Umbilical cord (tissue), 2 donors: ENCODE measurements around the gene RFTN2. TPM values are rescaled to one million over a fixed set of nuclear protein-coding genes. Genes with fewer than 3 reads are reported as not detected.
"Not testable (repeated sequence)": the region's sequence is repeated elsewhere in the genome, so short reads cannot be mapped to it uniquely, and the experiment has no call there.

Experiments used
- DNase-seq: peaks from one replicate; pipeline ENCODE4 v3.0.0-alpha.2; 2015; ENCODE audit warnings: low spot score
- total RNA-seq: library from RNA; depleted of rRNA; stranded (reverse); fragments of >200 nt; gene quantifications from one replicate; pipeline ENCODE4 v1.2.3, GENCODE V29; 2014; ENCODE audit warnings: low replicate concordance; ENCODE audit not compliant: insufficient read depth

Gene RFTN2
- 18.1 TPM for total RNA-seq

- DNase-seq: no peak
Observed at GRCh38 chr2:197675246-197675645, at the start of gene RFTN2. Gene RFTN2, minus strand, starts transcription at chr2:197675587. Its CDS starts 129 bp downstream, at chr2:197675458.

DNA sequence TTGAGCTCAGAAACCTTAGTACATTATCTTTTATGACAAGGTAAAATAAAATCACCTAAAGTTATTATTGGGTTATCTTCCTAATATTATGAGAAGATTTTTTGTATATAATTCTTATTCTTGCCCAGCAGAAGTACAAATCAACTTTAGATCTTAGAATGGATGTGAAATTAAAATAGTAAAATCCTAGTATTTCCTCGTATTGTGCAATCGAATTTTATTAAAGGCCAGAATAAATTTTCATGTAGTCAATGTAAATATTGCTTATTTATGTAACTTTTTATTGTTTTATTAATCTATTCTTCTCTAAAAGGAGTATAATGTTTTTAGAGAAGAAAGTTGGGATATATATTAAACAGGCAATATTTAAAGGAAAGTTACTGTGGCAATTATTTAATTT, 42.5 kb upstream of the RFTN2 start:
- no peak for DNase-seq

- DNase-seq: no peak
Observed at GRCh38 chr2:197713271-197713670, 37.9 kb upstream of the RFTN2 start.

- DNase-seq: no peak
Observed at GRCh38 chr2:197711578-197711977, 36.2 kb upstream of the RFTN2 start.

GRCh38 chr2:197710424-197711042, 35.1 kb upstream of the RFTN2 start:
- DNase-seq: no peak

- DNase-seq: not testable (repeated sequence)
Observed at GRCh38 chr2:197709140-197709539, 33.8 kb upstream of the RFTN2 start.

DNA sequence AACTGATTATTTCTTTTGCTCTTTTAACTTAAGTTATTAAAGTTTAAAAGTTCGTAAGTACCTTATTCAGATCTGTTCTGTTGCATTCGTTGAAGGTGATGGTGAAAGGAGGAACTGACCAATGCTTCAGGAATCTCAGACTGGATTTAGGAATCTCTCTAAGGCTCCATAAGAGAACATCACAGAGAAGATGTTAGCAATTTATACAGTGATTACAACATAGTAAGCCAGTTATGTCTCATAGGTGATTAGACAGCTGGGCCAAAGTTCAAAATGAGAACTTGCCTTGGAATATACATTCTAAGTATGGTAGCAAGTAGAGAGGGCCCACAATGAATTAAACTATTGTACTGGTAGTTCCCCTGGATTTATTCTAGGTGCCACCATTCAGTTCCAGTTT, 32.9 kb upstream of the RFTN2 start:
- DNase-seq: peak; percentile 27

GRCh38 chr2:197707316-197708213, 32.2 kb upstream of the RFTN2 start:
- DNase-seq: peak; percentile 43

- no peak for DNase-seq
Observed at GRCh38 chr2:197706839-197707207, 31.4 kb upstream of the RFTN2 start.

DNA sequence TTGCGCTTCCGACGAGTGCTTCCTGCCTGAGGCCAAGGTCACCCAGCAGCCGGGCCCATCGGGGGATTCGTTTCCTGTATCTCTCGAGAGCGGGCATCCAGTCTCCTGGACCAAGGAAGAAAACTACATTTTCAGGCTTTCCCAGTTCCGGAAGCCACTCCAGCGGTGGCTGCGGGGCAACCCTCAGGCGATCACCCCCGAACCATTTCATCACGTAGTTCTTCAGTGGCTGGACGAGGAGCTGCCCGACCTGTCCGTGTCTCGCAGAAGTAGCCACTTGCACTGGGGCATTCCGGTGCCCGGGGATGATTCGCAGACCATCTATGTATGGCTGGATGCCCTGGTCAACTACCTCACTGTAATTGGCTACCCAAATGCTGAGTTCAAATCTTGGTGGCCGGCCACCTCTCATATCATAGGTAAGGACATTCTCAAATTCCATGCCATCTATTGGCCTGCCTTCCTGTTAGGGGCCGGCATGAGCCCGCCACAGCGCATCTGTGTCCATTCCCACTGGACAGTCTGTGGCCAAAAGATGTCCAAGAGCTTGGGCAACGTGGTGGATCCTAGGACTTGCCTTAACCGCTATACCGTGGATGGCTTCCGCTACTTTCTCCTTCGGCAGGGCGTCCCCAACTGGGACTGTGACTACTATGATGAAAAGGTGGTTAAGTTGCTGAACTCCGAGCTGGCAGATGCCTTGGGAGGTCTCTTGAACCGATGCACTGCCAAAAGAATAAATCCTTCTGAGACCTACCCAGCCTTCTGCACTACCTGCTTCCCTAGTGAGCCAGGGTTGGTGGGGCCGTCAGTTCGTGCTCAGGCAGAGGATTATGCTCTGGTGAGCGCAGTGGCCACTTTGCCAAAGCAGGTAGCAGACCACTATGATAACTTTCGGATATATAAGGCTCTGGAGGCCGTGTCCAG, 30.8 kb upstream of the RFTN2 start:
- no peak for DNase-seq

- peak; percentile 95 for DNase-seq
Observed at GRCh38 chr2:197705121-197705911, 29.9 kb upstream of the RFTN2 start, which contains the start of gene MARS2. Gene MARS2, plus strand, starts transcription at chr2:197705369. Its CDS starts 37 bp downstream, at chr2:197705406.

- no peak for DNase-seq
Observed at GRCh38 chr2:197704434-197705120, 29.2 kb upstream of the RFTN2 start.

DNA sequence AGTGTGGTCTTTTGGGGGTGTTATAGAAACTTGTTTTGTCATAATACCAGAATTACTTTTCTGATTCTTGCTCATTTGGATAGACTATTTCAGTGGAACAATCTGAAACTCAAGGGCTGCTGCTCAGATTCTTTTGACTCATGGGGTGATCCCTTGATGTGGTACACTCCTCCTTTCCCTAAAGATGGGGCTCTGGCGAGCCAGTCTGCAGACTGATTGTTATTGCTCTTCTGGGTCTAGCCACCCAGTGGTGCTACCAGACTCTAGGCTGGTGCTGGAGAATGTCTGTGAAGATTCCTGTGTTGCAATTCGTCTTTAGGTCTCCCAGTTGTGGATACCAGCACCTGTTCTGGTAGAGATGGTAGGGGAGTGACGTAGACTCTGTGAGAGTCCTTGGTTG, 25.6 kb upstream of the RFTN2 start:
- DNase-seq: no peak

GRCh38 chr2:197699724-197700123, 24.3 kb upstream of the RFTN2 start:
- DNase-seq: not testable (repeated sequence)

DNA sequence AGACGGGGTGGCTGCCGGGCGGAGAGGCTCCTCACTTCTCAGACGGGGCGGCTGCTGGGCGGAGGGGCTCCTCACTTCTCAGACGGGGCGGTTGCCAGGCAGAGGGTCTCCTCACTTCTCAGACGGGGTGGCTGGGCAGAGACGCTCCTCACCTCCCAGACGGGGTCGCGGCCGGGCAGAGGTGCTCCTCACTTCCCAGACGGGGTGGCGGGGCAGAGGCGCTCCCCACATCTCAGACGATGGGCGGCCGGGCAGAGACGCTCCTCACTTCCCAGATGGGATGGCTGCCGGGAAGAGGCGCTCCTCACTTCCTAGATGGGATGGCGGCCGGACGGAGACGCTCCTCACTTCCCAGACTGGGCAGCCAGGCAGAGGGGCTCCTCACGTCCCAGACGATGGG, 21.2 kb upstream of the RFTN2 start:
- not testable (repeated sequence) for DNase-seq

DNA sequence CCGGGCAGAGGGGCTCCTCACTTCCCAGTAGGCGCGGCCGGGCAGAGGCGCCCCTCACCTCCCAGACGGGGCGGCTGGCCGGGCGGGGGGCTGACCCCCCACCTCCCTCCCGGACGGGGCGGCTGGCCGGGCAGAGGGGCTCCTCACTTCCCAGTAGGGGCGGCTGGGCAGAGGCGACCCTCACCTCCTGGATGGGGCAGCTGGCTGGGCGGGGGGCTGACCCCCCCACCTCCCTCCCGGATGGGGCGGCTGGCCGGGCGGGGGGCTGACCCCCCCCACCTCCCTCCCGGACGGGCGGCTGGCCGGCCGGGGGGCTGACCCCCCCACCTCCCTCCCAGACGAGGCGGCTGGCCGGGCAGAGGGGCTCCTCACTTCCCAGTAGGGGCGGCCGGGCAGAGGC, 20.6 kb upstream of the RFTN2 start:
- DNase-seq: not testable (repeated sequence)

DNA sequence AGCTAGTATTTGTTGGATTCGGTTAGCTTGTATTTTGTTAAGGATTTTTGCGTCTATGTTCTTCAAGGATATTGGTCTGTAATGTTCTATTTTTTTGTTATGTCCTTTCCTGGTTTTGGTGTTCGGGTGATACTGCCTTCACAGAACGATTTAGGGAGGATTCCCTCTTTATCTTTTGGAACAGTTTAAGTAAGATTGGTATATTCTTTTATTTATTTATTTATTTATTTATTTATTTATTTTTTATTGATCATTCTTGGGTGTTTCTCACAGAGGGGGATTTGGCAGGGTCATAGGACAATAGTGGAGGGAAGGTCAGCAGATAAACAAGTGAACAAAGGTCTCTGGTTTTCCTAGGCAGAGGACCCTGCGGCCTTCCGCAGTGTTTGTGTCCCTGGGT, 19.8 kb upstream of the RFTN2 start:
- not testable (repeated sequence) for DNase-seq

- no peak for DNase-seq
Observed at GRCh38 chr2:197677483-197677882, 2.1 kb upstream of the RFTN2 start.

GRCh38 chr2:197677056-197677455, 1.7 kb upstream of the RFTN2 start:
- peak; percentile 5 for DNase-seq

DNA sequence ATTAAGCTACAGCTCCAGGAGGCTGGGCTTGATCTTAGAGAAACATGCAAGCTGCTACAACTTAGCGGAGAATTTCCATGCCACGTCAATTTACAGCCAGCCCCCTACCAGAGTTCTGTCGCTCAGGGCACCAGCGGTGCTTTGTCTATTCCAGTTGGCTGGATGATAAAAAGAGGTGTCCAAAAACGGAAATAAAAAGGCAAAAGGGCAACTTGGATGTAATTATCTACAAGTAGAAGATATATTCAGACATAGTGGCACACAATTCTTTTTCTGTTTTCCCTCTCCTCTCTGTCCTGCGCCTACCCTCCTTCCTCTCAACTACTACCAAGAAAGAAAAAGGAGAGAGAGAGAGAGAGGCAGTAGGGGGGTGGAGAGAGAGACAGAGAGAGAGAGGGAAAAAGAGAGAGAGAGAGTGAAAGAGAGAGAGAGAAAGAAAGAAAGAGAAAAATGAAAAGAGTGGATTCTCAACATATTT, 363 bp upstream of the RFTN2 start:
- peak; percentile 83 for DNase-seq
